GM18870 (cell line): ENCODE measurements around the gene DMRT3.

Experiments used
- ATAC-seq: cut with Tn5 transposase; IDR thresholded peaks from one replicate; pipeline ENCODE4 v1.9.1; 2021; ENCODE audit warnings: moderate library complexity; ENCODE audit not compliant: unreplicated experiment

Gene DMRT3, protein sequence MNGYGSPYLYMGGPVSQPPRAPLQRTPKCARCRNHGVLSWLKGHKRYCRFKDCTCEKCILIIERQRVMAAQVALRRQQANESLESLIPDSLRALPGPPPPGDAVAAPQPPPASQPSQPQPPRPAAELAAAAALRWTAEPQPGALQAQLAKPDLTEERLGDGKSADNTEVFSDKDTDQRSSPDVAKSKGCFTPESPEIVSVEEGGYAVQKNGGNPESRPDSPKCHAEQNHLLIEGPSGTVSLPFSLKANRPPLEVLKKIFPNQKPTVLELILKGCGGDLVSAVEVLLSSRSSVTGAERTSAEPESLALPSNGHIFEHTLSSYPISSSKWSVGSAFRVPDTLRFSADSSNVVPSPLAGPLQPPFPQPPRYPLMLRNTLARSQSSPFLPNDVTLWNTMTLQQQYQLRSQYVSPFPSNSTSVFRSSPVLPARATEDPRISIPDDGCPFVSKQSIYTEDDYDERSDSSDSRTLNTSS

DNA sequence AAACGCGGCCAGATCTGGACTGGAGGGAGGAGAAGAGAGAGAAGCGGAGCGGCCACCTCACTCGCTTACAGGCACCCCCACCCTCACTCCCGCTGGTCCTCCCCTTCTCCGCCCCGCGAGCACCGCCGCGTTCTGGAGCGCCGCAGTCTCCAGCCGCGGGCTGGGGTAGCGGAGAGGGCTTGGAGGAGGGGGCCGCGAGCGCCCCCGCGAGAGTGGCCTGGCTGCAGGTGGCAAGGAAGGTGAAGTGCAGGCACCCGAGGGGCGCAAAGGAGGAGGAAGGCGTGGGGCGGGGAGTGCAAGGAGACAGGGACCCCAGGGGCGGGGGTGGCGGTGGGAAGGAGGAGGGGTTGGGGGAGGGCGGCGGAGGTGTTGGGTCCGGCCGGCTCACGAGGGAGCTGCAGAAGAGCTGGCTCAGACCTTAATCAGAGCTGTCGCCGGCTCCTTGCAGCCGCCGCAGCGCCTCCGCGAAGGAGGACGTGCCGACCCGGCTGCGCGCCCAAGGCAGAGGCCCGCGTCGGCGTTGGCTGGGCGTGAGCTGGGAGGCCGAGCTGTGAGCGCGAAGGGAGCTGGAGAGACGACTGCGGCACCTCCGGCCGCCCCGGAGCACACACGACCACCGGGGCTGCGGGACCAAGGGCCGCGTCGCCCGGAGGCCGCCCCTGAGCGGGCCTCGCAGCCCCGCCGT lies at the start of gene DMRT3:
TSS of gene DMRT3 (plus strand) at position 398 of the 685 bp plus-strand sequence. CDS start 347 bp downstream, outside the sequence.
- no peak for ATAC-seq

DNA sequence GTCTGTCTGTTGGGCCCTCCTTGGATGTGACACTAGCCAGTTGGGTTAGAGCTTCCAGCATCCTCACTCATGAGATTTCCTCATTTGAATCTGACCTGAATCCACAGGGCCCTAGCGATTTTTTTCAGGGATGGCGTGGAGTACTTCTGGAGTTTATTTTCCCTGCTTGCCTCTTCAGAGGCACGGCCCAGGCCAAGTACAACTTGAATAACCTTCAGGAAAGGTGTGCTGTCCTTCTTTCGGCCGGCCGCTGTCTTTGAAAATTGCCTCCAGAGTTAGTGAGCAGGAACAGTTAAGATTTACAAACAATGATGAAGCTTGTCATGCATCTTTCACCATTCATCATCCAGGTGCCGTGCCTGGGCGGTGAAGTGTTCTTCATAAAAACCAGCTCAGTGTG lies 49.5 kb upstream of the DMRT3 start:
- no peak for ATAC-seq

DNA sequence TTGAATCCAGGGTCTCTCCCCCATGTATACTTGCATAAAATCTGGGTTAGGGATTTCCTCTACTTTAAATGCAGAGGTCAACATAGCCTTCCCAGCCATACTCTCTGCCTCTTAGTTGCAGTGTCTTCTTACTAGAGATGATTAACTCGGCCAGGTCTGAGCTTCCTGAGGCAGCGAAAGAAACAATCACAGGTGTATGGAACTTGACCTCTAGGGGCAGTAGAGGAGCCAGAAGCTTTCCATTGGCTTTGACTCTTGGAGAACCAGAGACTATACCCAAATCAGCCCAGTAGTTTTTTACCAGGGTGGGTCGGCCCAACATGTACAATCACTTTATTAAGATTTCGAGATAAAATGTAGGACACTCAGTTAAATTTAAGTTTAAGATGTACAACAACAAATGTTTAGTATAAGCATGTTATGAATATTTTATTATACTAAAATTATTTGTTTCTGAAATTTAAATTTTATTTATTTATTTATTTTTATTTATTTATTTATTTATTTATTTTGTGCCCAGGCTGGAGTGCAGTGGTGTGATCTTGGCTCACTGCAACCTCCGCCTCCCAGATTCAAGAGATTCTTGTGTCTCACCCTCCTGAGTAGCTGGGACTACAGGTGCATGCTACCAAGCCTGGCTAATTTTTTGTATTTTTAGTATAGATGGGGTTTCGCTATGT lies 48.0 kb upstream of the DMRT3 start:
- peak; percentile 63 for ATAC-seq

DNA sequence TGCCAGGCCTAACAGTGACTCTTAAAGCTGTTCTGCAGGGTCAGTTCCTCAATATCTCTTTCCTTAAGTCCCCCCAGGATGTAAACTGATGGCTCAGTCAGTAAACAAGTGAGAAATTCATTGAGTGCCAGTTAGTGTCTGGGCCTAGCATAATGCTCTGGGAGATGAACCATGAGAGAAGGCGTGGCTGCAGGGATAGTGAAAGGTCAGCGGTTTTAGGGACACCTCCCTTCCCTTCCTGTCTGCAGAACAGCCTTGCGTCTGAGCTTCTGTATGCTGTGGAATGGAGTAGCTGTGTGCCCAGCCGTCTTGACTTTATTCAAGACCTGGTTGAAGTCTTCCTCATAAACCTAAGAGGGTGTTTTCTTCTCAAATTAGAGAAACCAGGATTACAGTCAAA lies 46.7 kb upstream of the DMRT3 start:
- ATAC-seq, result no peak

DNA sequence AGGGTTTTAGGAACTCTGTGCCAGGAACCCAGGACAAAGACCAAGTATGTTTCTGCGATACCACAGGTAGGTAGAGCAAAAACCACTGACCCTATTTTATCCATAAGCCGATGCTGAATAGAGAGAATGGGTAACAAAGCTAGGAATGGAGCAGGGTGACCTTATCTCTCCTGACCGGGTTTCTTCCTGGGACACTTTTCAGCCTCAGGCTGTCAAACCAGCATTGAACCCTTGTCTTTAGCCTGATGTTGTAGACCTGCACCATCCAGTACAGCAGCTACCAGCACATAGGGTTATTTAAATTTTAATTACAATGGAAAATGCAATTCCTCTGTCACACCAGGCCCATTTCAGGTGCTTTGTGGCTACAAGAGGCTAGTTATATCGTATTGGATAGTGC lies 43.1 kb upstream of the DMRT3 start:
- ATAC-seq, result no peak

DNA sequence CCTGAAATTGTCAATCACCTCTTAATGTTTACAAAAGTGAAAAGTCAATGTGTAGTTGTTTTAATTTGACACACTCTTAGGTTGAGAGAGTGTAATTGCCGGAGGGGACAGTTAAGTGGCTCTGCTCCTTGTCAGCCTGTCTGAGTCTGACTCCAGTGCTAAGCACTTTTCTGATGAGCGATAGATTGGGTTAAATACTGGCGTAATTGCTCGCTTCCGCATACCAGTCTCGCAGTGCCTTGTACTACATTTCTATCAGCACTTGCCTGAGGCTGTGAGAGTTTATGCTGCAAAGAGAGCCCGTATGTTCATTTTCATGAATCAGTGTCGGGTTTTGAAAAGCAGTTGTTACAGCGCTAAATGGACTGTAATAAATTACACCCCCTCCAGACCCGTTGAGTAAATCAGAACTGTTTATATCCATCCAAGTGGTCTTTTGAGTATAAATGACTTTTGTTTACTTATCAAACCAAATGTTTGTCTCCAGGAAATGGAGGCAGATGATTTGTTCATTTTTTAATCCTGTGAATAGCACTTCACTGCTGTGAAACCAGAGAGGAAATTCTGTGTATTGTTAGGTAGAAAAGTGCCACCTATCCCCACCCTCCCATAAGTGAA lies 41.0 kb upstream of the DMRT3 start:
- no peak for ATAC-seq

DNA sequence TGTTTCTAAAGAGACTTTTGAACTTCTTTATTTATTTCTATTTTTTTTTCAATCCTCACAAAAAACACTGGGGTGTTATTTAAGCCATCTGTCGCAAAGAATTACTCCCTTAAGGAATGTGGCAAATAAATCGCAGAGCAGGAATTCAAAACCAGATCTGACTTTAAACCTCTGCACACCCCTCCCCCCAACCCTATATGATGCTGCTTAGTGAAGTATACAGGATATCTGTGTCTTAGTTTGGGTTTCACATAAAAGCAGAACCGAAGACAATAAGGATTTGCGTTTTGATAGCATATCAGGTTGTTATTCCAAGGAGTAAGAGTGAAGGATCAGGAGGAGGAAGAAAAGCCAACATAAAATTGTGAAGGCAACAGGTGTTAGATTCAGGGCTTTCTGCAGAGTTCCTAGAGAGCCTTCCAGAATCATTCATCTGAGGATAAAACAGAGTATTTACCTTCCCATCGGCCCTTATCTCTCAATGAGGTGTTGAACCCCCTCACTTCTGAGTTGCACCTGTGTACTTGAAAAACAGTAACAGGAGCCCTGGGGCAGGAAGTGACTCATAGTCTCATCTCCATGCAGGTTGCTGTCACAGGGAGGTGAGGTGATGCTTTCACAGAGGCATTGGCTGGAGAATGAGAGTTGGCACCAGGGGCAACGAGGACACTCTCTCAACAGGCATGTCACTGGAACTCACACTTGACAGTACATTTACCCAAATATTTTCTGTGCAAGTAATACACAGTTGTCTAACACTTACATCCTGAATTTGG lies 33.5 kb upstream of the DMRT3 start:
- no peak for ATAC-seq

DNA sequence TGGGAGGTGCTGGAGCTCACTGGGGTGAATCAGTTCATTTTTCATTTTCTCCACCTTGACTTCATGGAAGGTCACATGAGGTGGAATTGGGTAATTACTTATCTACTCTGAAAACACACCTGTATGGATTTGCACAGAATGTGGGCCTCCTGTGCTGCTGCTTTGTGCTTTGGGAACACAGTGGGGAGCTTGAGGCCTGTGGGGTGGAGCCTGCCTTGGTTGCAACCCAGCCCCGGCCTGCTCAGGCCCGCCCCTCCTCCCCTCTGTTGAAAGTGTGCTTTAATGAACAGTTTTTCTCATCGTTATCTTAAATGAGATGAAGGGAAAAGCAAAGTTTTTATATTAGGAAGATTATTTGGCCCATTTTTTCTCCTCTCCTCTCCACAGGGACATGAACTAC lies 28.5 kb upstream of the DMRT3 start:
- no peak for ATAC-seq

DNA sequence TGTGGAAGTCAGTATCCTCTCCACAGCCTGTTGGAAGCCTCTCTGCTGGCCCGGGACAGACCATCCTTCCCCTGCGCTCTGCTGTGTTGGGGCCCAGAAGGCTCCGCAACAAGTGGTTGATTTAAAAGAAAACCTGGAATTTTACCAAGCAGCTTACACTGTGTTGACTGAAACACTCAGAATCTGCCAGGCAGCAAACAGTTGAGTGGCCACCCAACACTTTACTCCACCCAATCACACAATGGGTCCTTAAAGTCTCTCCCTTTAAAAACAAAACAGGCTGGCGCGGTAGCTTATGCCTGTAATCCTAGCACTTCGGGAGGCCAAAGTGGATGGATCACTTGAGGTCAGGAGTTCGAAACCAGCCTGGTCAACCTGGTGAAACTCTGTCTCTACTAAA lies 28.0 kb upstream of the DMRT3 start:
- ATAC-seq, result no peak

DNA sequence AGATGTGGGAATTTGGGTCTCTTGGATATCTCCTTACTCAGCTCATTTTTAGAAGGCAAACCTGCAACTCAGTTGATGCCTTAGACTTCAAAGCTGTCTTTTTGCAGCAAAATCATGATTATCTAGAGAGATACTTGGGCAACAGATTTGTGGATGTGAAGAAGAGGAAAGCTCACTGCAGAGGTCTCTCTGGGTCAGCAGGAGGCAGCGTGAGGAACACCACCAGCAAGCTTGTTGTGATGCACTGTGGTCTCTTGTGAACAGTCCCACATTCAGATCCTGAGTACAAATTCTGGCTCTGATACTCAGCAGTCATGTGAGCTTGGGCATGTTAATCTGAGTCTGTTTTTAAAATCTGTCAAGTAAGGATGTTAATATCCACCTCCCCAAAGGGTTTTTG lies 26.3 kb upstream of the DMRT3 start:
- no peak for ATAC-seq

DNA sequence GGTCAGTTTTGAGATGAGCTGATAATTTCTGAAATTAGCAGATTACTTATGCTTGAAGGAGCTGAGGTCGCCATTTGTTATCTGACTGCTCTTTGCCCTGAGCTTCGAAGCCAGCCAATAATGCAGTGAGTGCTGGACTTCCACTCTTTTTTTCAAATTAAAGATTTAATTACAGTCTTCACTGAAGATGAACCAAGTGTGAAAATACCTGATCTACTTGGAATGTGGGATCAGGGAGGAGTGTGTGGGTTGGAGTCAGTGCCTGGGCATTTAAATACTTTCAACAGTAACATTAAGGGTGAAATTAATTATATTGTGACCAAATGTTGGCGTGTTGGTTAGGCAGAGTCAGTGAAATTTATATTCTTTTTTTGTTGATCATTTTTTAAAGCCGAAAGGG lies 23.9 kb upstream of the DMRT3 start:
- no peak for ATAC-seq

DNA sequence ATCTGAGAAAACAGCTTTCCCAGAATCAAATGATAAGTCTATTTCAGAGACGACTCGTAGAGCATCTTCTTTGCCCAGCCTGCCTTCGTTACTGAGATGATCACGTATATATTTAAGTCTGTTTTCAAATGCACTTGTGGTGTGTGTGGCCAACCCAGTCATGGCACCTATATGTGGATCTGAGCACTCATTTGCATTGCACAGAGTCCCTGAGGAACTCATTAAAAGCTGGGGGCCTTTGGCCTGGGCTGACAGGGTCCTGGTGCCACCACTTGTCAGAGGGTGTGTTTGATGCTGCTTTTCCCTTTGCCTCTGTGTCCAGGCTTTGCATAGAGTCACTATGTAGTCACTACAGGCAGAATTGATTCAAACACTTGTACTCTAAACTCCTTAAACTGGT lies 17.4 kb upstream of the DMRT3 start:
- ATAC-seq, result no peak

DNA sequence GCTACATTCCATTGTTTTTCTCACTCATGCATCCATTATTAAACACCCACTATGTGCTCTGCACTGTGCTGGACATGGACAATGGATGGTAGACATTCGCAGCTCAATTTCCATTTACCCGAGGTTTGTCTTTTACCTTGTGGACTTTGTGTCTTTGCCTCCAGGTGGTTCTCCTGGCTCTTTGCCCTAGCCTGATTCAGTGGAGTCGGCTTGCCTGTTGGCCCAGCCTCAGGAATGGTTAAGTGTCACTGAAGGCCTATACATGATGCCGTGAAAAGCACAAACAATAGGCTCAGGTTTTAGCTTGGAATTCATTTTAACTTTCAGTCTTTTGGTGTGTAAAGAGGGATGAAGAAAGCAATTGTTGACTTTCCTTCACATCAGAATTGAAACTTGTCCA lies 16.5 kb upstream of the DMRT3 start:
- ATAC-seq, result no peak

DNA sequence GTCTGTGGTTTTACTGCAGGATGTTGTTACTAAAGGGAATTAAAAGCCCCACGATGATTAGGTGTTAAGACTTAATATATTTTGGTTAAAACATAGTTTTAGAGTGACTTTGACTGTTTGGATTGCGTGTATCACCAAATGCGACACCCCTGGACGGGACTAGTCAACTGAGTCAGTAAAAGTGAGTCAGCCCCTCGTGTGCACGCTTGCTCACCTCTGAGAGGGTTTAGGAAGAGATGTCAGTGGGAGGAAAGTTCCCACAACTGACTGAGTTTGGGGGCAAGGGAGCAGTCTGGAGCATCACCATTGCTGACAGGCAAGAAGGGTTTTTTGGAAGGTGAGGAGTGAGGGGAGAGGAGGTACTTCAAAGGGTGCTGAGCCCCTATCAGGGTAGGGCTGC lies 14.4 kb upstream of the DMRT3 start:
- ATAC-seq, result no peak

DNA sequence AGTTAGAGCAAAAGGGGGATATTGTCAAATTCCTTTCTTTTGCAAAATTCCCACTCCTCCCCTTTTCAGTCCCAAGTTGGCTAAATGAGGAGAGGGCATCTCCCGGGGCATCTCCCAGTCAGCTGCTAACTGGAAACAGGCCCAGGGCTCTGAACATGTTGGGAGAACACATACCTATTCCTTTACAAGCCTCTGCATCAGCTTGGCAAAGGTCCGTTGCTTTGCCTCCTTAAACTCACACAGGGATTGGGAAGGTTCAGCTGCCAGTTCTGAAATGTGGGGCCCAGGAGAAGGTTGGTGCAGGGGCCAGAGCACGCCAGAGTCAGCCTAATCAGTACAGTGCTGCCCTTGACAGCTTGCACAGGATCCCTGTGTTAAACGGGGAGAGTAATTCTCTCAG lies 11.0 kb upstream of the DMRT3 start:
- ATAC-seq, result no peak

DNA sequence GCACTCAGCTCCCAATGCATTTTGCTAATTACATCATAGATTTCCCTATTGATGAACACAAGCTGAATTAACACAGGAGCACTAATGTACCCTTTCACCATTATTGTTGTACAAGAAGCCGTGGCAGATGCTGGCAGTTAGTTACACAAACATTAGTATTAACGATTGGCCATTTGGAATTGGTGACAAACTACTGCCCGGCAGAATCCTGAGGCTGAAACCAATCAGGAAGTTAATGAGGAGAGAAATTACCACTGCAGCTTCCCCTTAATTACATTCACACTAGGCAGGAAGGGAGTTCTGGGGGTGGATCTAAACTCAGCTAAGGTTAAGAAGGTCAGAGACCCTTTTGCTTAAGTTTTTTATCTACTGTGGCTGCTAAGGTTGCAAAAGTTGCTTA lies 9.6 kb upstream of the DMRT3 start:
- no peak for ATAC-seq

DNA sequence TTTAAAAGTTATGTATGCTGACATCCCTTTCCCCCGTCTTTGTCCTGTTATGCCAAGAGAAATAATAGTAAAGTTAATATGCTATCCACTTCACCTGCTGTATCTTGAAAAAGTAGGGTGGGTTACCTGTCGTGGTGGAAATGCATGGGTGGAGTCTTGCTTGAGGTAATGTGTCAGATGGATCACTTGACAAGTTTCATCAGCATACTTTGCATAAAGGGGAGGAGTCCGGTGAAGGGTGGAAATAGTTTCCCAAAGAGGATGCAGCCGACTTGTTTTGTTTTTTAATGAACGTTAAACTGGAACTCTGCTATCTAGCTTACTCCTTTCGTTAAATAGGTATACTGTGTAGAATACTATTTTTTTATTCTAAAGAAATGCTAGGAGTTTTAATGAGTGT lies 9.0 kb upstream of the DMRT3 start:
- ATAC-seq, result no peak

DNA sequence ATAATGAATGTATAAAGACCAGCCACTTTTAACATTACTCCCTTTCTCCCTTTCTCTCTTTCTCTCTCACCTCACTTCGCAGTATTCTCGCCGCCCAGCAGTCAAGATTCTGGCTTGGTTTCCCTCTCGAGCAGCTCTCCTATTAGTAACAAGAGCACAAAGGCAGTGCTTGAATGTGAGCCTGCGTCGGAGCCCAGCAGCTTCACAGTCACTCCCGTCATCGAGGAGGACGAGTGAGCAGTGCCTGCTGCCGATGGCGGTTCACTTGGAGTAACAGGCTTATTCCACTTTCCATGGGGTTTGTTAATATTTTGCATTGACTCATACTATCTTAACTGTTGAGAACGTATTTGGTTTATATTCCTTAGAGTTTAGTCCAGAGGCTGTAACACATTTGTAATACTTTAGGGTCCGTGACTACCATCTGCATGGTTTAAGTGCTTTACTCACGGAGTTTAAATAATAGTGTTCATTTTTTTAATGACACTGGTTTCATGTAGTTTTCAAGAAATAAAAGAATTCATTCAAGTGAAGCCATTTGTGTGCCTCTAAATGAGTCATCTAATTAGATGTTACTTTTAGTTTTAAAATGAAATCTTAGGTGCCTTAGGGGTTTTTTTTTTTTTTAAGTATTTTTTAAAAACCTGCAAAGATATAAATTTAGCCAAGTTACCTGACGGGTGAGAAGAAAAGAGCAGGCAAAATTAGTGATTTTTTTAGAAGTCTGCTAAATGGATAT lies 8.4 kb upstream of the DMRT3 start:
- ATAC-seq, result no peak

DNA sequence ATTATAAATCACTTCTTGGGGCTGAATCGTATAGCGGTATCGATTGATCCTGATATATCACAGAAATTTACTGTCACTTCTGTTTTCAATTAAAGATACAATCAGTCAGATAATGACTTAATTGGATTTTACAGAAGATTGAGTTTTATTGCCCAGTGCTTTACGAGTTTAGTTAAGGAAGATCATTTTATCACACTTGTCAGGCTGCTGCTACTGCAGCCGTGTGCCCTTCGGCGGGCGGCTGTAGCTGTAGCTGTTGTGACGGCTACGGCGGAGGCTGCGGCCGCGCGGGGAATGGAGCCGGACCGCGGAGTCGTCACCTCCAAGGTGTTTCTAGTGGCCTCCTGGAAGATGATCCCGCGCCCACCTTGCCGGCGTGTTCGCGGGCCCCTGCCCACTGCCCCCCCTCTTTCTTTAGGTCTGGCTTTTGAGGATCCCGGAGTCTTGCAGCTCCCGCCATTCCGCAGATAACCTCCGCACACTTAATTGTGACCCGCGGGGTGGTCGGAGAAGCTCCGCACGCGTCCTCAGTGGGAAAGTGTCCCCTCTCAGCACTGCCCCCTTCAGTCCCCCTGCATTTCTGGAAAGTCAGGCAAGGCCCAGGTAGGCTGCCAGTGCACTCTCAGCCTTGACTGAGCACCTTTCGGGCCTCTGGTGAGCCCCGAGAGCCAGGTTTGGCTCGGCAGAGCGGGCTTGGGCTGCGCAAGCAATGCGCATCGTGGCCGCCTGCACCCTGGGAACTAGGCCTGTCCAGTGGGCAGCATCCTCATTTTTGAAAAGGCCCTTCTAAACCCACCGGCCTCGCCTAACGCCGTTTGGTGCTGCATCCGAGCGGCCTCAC lies 6.9 kb upstream of the DMRT3 start:
- no peak for ATAC-seq
